GM18858 (cell line): Measurements from ENCODE around the gene TENM3.
"Not testable (repeated sequence)": the region's sequence is repeated elsewhere in the genome, so short reads cannot be mapped to it uniquely, and the experiment has no call there.

Experiments
- ATAC-seq: cut with Tn5 transposase; IDR thresholded peaks from one replicate; pipeline ENCODE4 v1.9.1; 2021; ENCODE audit not compliant: unreplicated experiment

TENM3 gene

DNA sequence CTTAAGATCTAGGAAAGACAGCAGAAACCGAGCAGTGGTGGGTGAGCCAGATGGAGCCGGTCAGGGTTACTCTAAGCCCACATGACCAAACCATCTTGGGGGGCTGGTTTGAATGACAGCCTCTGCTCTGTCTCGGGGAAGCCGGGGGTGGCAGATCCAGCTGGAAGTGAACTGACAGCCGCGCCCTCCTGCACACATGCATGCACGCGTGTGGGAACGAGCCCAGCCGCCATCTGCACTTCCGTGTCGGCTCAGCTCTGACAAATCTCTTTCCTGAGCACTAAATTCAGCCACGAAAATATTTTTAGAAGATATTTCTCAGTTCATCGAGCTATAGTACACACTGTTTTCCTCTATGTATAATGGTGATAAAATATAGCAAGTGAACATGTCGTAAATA, 558.4 kb downstream of the TENM3 start:
- ATAC-seq = no peak

GRCh38 chr4:182802621-182803020, 559.4 kb downstream of the TENM3 start:
- no peak for ATAC-seq

GRCh38 chr4:182803235-182803634, 560.0 kb downstream of the TENM3 start:
- ATAC-seq = no peak

DNA sequence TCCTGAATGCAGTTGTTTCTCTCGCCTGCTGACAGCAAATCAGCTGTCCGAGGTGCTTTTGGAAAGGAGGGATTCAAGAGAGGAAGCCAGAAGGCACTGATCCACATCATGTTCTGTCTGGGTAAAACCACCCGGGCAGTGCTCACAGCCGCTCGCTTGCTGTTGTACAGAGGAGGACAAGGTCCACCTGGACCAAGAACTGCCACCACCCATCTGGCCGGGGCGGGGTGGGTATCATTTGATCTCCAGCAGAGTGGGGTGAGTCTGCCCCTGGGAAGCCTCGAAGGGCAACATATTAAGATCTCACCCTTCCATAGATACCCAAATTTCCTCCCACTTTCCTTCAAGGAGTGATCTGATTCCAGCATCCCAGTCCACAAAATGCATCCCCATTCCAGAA, 560.9 kb downstream of the TENM3 start:
- no peak for ATAC-seq

DNA sequence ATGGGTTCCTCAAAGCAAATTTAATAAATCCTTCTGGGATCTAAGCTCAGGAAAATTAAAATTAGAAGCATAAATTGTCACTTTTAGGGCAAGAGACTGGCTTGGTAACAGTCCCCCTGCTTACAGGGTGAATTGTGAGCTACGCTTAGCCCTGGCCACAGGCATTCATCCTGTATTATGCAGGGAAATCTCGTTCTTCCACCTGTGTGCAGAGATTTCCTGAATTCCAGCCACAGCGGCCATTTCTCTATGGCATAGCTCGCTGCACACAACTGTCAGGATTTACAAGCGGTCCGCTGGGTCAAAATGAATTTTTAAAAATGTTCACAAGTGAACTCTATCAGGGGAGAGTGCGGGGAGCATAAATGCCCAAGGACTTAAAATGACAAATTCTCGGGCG, 562.1 kb downstream of the TENM3 start:
- no peak for ATAC-seq

GRCh38 chr4:182805750-182806149, 562.5 kb downstream of the TENM3 start:
- no peak for ATAC-seq

DNA sequence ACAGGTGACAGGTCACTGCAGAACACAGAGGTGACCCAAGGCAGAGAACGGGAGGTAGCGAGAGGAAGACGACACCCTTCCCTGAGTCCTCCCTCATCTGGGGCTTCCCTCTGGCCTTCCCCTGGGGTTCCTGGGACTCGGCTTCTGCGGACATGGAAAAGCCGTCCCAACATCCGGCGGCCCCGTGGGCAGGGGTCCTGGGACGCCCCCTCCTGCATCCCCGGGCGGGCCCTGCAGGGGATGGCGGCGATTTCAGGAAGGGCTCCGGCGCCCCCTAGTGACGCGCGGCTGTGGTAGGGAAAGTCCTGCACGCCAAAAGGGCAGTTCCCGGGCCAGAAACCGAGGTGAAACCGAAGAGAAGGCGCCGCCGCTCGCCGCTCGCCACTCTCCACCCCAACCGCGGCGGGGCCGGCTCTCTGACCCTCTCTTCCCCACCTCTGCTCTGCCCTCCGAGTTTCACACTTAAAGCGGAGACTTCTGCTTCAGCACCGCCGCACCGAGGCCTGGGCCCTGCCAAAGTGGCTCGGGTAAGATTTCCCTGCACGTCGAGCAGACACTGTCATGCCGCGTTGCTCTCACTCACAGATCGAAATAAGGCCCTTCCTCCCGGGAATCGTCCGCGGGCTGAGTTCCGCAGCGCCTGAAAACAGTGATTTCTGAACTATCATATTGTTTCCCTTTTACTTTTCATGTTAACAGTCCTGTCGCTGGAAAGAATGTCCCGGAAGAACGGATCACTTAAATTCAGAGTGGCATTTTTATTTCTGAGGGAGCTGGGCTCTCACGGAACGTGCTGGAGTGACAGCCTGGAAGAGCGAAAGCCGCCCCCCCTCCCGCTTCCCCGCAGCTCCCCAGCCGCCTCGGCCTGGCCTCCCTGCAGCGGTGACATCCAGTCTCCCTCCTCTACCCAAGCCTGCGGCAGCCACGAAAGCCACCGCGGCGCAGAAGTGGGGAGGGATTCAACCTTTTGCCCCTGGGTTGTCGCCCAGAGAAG, 563.4 kb downstream of the TENM3 start:
- peak; percentile 68 for ATAC-seq

- ATAC-seq = no peak
Measured at GRCh38 chr4:182807346-182807745, 564.1 kb downstream of the TENM3 start.

DNA sequence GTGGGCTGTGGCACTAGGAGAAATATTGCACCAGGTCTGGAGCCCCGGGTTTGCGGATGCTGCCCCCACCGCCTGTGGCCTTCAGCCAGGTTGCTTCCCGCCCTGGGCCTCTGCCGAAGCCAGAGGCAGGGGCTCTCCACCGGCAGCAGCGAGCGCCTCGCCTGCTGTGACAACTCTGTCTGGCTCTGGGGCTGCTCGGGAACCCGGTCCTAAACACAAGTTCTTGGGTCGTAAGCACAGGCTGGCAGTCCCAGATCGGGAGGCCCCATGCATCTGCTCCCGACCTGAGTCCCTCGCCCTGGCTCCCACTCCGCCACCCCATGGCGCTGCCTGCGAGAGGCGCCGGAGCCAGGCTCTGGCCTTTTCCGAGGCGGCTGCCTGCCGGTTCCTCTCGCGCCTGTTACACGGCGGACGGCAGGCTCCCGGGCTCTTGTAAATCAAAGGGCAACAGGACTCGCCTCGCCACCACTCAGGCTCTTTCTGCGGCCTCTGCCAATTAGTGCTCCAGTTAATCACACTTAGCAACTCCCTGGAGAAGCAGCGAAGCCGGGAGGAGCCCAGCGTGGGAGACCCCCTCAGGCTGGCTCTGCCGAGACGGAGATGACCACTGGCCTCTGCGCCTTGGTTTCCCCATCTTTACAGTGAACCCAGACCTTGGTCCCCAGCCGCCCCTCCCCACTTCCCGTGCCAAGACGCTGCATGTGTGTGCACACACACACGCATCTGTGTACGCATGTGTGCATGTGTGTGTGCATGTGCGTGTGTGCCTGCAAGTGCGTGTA, 564.8 kb downstream of the TENM3 start:
- no peak for ATAC-seq

DNA sequence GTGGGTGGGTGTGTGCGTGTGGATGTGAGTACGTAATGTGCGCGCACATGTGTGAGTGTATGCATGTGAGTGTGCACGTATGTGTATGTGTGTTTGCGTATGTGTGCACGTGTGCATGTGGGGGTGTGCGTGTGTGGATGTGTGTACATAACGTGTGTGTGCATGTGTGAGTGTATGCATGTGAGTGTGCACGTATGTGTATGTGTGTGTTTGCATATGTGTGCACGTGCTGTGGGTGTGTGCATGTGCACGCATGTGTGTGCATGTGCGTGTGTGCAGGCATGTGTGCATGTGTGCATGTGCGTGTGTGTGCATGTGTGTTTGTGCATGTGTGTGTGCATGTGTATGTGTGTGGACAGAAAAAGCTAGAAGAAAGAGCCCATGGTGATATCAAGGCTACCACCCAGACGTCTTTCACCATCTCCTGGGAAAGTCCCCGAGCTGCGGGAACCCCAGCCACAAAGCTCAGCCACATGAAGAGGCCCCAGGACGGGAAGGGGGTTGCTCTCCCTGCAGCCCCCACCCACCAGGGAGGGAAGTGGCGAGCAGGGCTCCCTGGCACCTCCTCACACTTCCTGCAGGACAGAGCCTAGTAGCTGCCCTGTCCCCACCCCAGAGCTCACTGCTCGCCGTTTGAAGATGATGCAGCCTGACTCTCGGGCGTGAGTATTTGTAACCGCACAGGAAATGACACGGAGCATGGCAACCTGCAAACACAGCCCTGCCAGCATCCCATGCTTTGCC, 565.6 kb downstream of the TENM3 start:
- peak; percentile 71 for ATAC-seq

- ATAC-seq = peak; percentile 5
Measured at GRCh38 chr4:182809417-182810102, 566.4 kb downstream of the TENM3 start.

- ATAC-seq = no peak
Measured at GRCh38 chr4:182810103-182810615, 567.0 kb downstream of the TENM3 start.

DNA sequence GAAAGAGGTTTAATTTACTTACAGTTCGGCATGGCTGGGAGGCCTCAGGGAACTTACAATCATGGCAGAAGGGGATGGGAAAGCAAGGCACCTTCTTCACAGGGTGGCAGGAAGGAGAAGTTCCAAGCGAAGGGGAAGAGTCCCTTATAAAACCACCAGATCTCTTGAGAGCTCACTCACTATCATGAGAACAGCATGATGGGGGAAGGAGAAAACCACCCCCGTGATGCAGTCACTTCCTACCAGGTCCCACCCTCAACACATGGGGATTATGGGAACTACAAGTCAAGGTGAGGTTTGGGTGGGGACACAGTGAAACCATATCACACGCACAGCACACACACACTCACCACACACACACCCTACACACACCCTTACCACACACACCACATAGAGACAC, 569.7 kb downstream of the TENM3 start:
- ATAC-seq = no peak

DNA sequence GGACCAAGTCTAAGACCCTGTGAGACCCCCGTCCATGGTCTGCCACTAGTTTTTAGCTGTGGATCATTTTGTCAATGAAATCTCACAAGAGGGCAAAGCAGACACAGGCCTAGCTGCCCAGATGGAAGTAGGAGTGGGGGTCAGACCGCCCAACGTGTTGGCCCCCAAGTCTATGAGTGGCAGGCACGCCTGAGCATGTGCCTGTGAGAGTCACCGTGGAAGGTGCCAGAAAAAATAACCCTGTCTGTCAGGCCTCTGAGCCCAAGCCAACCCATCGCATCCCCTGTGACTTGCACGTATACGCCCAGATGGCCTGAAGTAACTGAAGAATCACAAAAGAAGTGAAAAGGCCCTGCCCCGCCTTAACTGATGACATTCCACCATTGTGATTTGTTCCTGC, 570.9 kb downstream of the TENM3 start:
- ATAC-seq = not testable (repeated sequence)

DNA sequence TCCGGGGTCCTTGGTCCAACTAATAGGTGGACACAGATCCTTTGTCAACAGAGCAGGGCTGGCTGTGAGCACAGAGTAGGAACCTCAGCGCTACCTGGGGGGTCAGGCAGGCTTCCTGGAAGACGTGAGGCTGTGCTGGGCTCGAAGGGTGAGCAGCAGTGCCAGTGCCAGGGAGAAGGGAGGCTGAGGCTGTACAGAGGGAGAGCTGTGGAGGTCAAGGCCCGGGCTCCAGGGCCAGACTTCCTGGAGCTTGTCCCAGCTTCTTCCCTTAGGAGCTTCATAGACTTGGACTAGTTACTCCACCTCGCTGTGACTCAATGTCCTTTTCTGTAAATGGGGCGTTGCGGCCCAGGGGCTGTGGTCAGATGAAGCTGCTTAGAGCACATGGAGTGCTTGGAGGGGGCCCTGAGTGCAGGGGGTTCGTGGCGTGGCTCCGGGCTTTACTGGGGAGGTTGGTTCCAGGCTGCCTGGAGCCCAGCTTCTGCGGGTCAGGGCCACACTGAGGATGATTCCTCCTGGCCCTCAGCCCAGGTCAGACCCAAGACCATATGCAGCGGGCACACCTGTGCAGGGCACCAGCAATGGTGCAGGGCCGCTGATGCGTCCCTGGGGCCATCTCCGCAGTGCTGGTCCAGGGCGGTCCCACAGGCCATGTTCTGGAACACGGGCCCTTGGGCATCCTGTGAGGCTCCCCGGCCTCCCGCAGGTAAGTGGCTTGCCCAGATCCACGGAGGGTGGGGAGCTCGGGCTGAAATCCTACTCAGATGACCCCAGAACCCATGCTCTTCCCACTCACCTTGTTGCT, 575.9 kb downstream of the TENM3 start:
- ATAC-seq = no peak

DNA sequence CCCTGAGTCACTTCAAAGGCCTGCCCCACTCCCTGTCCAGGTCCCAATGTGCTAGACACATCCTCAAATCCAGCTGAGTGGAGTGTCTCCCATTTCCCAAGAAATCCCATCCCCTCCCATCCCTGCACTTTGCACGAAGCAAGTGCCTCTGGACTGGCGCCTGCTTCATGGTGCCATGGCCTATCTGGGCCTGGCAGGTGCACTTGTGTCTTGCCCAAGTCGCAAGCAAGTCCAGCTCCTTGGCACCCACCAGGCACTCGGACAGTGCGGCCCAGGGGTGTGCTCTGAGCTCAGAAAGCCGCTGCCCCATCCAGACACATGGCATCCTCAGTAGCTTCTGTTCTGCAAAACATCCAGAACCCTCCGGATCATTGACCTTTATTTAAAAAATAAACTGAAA, 576.5 kb downstream of the TENM3 start:
- ATAC-seq = no peak

GRCh38 chr4:182822554-182822953, 579.4 kb downstream of the TENM3 start:
- no peak for ATAC-seq

DNA sequence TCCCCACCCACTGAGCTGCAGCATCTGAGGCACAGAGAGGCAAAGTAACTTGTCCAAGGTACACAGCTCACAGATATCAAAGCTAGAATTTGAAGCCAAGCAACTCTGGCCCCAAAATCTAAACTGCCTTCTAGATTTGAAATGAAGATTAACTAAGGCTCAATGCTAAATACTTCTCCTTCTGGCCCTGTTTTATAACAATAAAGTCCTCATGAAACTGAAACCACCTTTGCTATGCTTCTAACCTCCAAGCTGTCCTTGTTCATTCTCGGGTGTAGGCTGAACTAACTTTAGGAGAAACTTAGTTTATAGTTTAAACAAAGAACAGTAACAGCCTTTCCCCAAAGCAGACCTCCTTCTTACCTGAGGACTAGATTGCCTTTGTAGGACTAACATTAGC, 580.4 kb downstream of the TENM3 start:
- ATAC-seq = peak; percentile 78

DNA sequence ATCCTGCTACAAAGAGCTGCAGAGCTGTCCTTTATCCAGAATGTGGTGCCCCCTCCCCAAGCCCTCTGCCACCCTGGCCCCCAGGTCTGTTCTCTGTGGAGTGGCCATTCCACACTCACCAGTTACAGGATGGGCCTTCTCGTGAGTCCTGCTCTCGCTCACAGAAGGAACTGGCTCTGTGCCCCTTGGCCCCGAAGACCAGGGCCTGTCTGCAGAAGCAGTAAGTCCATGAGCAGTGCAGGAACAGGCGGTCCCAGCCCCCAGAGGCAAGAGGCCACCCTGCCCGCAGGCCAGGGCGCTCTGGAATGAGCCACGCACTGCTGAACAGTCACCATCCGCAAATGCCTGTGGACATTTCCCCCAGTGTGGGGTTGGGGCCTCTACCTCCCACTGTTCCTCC, 581.8 kb downstream of the TENM3 start:
- ATAC-seq = no peak

DNA sequence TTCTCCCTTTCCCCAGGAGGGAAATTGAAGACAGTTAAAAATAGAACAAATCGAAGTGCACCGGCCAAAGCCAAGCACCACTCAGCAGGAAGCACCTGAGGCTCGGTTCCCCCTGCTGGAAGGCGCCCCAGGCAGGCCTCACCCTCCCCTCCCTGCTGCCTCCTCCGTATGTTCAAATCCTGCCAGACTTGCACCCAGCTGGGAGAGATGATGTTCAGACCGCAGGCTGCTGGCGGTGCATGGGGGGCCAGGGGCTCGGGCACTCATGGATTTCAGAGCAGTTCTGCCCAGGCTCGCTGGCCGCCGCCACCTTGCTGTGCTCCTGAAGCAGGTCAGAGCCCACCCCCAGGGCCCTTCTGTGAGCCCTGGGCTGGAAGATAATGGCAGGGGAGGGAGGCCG, 582.6 kb downstream of the TENM3 start:
- ATAC-seq = no peak
